Measurements from ENCODE around the gene SMIM36.
A peak's percentile ranks its signal among the peaks of the same experiment; 100 is the strongest.
"Not testable (repeated sequence)": the region's sequence is repeated elsewhere in the genome, so short reads cannot be mapped to it uniquely, and the experiment has no call there.

The SMIM36 gene

GRCh38 chr17:55518510-55518909 lies 7.3 kb upstream of the SMIM36 start:
- TF ChIP-seq CTCF (IDR thresholded peaks at IDR 0.05; ENCODE audit: low read depth, low read length), result no peak
- H3K27me3 ChIP-seq, result no peaks in the 10 kb centered on the region; the same call in 1 of the 2 replicates
- no peaks in the 10 kb centered on the region for H3K36me3 ChIP-seq
- H3K4me3 ChIP-seq (ENCODE audit: low read depth, low read length), result no peak overlapping the region
- H3K4me1 ChIP-seq, result no peaks in the 10 kb centered on the region
- no peaks in the 10 kb centered on the region for H3K9me3 ChIP-seq
- DNase-seq, result no peak

GRCh38 chr17:55513885-55514590 lies 2.8 kb upstream of the SMIM36 start:
- peak; percentile 60 for DNase-seq
- no peaks in the 10 kb centered on the region for H3K9me3 ChIP-seq
- no peak overlapping the region for H3K4me3 ChIP-seq (ENCODE audit: low read depth, low read length)
- no peaks in the 10 kb centered on the region for H3K4me1 ChIP-seq
- H3K27me3 ChIP-seq, result no peaks in the 10 kb centered on the region
- H3K36me3 ChIP-seq, result no peaks in the 10 kb centered on the region
- TF ChIP-seq CTCF (IDR thresholded peaks at IDR 0.05; ENCODE audit: low read depth, low read length), result peak; percentile 98

GRCh38 chr17:55507669-55508068 lies 3.6 kb downstream of the SMIM36 start:
- H3K27me3 ChIP-seq; H3K4me1 ChIP-seq; H3K36me3 ChIP-seq; H3K9me3 ChIP-seq; H3K4me3 ChIP-seq (ENCODE audit: low read depth, low read length); DNase-seq: not testable (repeated sequence)

- DNase-seq; H3K36me3 ChIP-seq; H3K9me3 ChIP-seq; H3K4me1 ChIP-seq; H3K27me3 ChIP-seq; H3K4me3 ChIP-seq (ENCODE audit: low read depth, low read length): not testable (repeated sequence)
These were observed 9.6 kb downstream of the SMIM36 start for GRCh38 chr17:55501626-55502025.

GRCh38 chr17:55500103-55500502 lies 11.1 kb downstream of the SMIM36 start:
- H3K9me3 ChIP-seq, result no peaks in the 10 kb centered on the region
- no peaks in the 10 kb centered on the region for H3K27me3 ChIP-seq
- DNase-seq, result no peak
- H3K4me1 ChIP-seq, result peaks cover 5% of the 10 kb centered on the region
- no peak overlapping the region for H3K4me3 ChIP-seq (ENCODE audit: low read depth, low read length)
- H3K36me3 ChIP-seq, result no peaks in the 10 kb centered on the region
- no peak for TF ChIP-seq CTCF (IDR thresholded peaks at IDR 0.05; ENCODE audit: low read depth, low read length)

- Histone ChIP-seq H3K27me3 (no peaks in the 10 kb centered on the region), H3K9me3 (no peaks in the 10 kb centered on the region), H3K4me1 (peaks cover 5% of the 10 kb centered on the region), H3K4me3 (ENCODE audit: low read depth, low read length) (0 out of 2 replicates have a peak overlapping the region, but pooled peaks have one; percentile 0), H3K36me3 (no peaks in the 10 kb centered on the region)
- no peak for TF ChIP-seq CTCF (IDR thresholded peaks at IDR 0.05; ENCODE audit: low read depth, low read length)
- DNase-seq, result peak; percentile 50
These were observed 15.0 kb downstream of the SMIM36 start for GRCh38 chr17:55496094-55496881.

- Histone ChIP-seq H3K27me3 (no peaks in the 10 kb centered on the region), H3K4me3 (ENCODE audit: low read depth, low read length) (no peak overlapping the region), H3K4me1 (peaks cover 5% of the 10 kb centered on the region), H3K36me3 (no peaks in the 10 kb centered on the region), H3K9me3 (no peaks in the 10 kb centered on the region)
- no peak for TF ChIP-seq CTCF (IDR thresholded peaks at IDR 0.05; ENCODE audit: low read depth, low read length)
- no peak for DNase-seq
These were observed 16.0 kb downstream of the SMIM36 start for GRCh38 chr17:55495239-55495638.

Data from BE2C (cell line).